Measurements from ENCODE around the gene PHLDA3.

Gene PHLDA3

GRCh38 chr1:201426479-201427310 is 42.3 kb downstream of the PHLDA3 start:
- DNase-seq, result no peak

- DNase-seq, result no peak
These were observed 44.8 kb downstream of the PHLDA3 start for GRCh38 chr1:201424146-201424545.

- no peak for DNase-seq
These were observed 45.3 kb downstream of the PHLDA3 start for GRCh38 chr1:201423655-201424054.

DNA sequence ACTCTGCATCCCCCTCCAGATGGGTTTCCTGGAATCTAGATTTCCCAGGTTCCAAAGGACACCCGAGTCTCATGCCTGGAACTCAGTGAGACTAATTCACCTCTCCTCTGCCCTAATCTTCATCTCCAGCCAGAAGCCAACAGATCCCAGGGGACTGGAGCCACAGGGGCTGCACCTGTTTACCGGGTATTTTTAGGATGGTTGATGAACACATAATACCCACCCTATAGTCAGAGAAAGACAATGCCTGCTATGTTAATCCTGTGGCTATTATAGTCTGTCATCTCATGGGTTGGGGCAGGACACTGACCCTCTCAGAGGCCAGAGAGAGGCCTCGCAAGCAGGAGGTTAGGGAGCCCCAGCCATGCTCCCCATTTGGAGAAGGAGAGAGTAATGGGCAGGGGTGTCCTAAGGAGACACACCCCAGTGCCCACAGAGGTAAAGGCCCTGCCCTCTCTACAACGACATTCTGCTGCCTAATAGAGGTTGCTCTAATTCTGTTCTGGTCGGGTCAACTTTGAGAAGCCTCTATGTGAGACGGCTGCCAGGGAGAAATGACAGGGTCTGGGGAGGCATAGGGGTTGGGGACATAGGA is 46.5 kb downstream of the PHLDA3 start:
- no peak for DNase-seq

DNA sequence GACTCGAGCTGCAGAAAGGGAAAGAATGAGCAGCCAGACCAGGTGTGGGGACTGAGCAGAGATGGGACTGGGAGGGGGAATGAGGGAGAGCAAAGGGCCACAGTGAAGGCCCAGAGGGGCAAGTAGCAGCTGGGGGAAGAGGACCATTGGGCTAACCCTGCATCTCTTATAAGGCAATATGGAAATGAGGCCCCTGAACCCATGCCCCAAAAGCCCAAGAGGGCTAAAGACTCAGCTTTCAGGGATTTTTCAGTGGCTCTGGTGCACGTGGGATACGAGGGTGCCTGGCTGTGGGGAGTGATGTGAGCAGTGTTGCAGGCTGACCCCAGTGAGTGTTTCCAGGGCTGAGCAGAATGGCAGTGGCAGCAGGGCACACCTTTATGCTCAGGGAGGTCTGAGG is 47.0 kb downstream of the PHLDA3 start:
- DNase-seq, result no peak

- DNase-seq, result no peak
These were observed 47.9 kb downstream of the PHLDA3 start for GRCh38 chr1:201421041-201421440.

- DNase-seq, result no peak
These were observed 48.4 kb downstream of the PHLDA3 start for GRCh38 chr1:201420608-201421002.

- DNase-seq, result no peak
These were observed 49.0 kb downstream of the PHLDA3 start for GRCh38 chr1:201419746-201420607.

DNA sequence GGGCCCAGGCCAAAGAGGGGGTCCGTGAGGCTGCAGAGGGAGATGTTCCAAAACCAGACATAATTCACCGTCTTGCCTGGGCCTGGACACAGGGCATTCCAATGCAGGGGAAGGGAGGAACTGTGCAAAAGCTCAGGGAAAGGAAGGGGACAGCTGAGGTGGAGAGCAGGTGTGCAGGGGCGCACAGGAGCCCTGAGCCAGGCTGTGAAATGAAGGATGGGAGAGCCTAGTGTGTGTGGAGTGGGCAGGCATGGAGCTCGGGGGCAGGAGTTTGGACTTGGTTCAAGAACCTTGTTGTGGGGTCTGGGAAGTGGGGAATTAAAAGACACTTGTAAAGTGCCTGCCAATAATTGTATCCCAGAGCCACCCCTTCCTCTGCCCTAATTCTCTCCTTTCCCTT is 49.7 kb downstream of the PHLDA3 start:
- DNase-seq, result no peak

DNA sequence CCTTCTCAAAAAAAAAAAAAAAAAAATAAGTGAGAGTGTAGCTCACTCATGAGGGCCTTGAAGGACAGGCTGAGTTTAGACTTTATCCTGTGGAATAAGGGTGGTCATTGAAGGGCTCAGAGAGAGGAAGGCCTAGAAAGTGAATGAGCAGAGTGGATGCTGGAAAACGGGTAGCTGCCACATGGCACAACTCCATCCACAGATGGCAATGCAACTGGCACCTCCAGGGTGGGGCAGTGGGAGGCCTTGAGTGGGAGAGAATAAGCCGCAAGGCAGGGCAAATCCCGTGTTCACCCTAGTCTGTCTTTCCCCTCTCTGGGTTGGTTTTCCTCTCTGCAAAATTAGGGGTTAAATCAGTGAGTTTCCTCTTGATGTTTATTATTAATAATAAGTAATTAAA is 50.5 kb downstream of the PHLDA3 start:
- DNase-seq, result no peak
